NCI-H1694 (cell line): ENCODE data around the gene PER2.
"Not testable (repeated sequence)": the region's sequence is repeated elsewhere in the genome, so short reads cannot be mapped to it uniquely, and the experiment has no call there.

ENCODE experiments used
- DNase-seq: peaks from one replicate; lab custom pipeline; 2025; lab: John Stamatoyannopoulos, UW

Gene PER2, protein sequence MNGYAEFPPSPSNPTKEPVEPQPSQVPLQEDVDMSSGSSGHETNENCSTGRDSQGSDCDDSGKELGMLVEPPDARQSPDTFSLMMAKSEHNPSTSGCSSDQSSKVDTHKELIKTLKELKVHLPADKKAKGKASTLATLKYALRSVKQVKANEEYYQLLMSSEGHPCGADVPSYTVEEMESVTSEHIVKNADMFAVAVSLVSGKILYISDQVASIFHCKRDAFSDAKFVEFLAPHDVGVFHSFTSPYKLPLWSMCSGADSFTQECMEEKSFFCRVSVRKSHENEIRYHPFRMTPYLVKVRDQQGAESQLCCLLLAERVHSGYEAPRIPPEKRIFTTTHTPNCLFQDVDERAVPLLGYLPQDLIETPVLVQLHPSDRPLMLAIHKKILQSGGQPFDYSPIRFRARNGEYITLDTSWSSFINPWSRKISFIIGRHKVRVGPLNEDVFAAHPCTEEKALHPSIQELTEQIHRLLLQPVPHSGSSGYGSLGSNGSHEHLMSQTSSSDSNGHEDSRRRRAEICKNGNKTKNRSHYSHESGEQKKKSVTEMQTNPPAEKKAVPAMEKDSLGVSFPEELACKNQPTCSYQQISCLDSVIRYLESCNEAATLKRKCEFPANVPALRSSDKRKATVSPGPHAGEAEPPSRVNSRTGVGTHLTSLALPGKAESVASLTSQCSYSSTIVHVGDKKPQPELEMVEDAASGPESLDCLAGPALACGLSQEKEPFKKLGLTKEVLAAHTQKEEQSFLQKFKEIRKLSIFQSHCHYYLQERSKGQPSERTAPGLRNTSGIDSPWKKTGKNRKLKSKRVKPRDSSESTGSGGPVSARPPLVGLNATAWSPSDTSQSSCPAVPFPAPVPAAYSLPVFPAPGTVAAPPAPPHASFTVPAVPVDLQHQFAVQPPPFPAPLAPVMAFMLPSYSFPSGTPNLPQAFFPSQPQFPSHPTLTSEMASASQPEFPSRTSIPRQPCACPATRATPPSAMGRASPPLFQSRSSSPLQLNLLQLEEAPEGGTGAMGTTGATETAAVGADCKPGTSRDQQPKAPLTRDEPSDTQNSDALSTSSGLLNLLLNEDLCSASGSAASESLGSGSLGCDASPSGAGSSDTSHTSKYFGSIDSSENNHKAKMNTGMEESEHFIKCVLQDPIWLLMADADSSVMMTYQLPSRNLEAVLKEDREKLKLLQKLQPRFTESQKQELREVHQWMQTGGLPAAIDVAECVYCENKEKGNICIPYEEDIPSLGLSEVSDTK (N-terminal part only)

DNA sequence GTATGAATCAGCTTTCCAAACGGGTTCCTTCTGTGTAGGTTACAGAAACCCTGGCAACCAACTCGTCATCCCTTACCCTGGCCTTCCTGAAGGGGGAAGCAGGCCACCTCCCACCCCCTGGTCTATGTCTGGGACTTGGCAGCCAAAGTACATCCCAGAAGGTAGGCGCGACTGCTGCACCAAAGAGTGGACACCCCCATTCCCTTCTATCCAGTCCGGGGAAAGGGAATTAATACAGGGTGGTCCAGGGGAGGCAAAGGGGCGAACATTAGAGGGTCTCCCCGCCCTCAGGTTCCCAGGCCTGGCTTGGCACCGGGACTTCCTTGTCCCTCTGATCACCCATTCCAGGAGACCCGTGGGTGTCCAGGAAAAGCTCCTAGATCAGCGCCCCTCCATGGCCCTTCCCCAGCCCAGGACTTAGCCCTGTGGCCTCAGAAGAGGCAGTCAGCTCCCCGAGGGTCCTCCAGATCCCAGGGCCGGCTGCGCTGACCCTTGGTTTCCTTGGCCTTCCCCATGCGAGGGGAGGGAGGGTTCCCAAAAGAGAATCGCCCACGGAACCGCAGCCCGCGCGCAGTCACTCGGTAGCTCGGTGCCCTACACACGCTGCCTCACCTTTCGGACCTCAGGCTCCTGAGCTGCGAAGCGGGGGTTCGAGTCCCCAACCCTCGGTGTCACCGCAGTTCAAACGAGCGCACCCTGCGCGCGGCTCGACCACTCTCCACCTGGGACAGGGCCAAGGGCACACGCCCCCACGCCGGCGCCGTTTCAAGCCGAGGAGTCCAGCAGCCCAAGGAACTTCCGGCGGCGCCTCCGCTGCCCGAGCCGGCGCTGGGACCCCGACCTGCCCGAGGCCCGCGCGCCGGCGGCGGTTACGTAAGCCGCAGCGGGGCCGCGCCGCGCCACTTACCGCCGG lies at the start of gene PER2:
TSS of gene PER2 (minus strand) at position 874 of the 913 bp plus-strand sequence. CDS start 10,674 bp downstream, outside the sequence.
- DNase-seq, result peak; percentile 34

DNA sequence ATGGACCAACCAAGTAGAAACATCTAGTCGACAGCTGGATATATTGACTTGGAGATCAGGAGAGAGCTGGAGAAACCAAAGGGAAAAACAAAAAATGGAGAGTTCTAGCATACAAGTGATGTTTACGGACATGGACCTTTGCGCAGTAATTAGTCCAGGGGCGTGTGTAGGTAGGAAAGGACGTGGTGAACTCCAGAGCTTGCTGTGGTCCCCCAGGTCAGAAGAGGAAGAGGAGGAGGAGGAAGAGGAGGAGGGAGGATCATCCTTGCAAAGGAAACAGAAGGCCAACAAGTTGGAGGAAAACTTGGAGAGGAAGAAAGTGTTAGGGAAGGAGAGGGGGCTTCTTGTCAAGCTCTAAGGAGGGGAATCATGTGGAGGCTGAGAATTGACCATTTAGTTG lies 49.4 kb upstream of the PER2 start:
- DNase-seq, result no peak

DNA sequence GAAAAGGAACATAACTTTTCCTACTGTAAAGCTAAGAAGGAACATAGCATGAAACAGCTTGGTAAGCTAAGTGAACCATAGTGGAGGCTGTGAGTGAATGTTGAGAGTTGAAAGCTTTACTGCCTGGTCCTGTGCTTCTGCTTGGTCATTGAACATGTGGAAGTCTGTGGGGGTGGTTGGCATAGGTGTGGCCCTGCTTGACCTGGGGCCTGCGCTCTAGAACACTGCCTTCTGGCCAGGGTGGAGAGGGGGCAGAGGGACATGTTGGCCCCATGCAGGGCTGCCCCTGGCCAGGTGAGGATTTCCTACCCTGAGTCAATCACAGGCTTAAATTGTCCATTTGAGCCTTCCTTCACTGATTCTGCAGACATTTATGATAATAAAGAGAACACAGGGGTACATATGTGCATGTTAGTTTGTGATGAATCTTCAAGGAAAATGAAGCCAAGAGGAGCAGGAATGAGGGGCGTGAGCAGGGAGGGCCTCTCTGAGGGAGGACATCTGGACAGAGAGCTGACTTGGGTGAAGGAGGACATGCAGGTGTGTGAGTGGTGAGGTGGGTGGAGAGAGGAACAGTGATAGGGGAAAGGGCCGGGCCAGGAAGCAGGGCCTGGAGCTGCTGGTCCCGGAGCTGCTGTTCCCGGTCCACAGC lies 48.5 kb upstream of the PER2 start:
- DNase-seq, result no peak

DNA sequence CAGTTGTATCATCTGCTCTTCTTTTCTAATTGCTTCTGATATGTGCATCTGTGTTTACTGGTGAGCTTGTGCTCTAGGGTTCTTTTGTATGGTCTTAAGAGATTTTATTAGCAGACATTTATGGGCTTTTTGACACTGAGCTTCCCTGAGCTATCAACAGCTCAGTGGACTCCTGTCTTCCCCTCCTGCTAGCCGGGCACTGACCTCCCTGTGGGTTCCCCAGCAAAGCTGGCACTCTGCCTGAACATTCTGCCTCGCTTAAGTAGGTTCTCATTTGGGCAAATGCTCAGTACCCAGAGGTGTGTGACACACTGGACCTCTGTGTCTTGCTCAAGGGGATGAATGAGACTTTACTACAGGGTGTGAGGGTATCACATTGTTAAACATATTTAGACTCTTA lies 47.7 kb upstream of the PER2 start:
- DNase-seq, result no peak

DNA sequence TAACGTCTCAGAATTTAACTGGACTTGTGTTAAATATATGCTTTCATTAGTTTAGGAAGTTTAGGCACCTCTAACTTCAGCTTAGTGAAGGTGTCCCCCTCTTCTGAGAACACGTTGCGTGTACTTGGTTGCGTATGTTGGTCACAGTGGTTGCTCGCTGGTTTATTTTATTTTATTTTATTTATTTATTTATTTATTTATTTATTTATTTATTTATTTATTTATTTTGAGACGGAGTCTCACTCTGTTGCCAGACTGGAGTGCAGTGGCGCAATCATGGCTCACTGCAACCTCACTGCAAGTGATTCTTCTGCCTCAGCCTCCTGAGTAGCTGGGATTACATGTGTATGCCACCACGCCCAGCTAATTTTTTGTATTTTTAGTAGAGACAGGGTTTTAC lies 47.2 kb upstream of the PER2 start:
- not testable (repeated sequence) for DNase-seq

DNA sequence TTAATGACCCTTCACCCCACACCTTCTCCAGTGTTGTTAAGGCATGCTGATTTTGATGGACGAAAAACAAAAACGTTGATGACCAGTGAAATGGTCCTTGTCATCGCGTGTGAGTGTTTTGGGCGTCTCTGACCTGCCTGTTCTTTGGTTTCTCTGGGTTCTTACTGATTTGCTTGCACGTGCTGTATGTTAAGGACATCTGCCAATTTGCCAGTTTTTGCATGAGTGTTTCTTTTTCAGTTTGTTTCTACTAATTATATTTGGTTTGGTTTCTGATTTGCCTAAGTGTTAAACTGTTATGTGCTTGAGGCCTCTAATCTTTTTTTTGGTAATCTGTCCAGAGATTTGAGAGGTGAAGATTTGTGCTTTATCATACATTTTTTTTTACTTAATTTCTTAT lies 46.5 kb upstream of the PER2 start:
- no peak for DNase-seq

DNA sequence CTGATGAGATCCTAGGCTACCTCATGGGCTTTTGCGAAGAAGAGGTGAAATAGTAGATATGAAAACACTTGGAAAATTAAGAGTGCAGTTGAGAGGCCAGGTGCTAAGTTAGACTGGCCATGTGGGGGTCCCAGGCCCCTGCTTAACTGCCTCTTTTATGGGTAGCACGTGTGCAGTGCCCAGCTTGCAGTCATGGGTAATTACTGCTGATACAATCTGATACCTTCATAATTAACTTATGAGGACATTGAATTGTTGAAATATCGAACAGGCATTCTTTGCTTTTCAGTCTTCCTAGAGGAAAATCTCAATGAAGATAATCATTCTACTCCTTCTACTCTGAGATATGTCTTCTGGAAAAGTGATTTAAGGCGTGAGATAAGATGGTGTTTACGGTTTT lies 43.5 kb upstream of the PER2 start:
- DNase-seq, result no peak

DNA sequence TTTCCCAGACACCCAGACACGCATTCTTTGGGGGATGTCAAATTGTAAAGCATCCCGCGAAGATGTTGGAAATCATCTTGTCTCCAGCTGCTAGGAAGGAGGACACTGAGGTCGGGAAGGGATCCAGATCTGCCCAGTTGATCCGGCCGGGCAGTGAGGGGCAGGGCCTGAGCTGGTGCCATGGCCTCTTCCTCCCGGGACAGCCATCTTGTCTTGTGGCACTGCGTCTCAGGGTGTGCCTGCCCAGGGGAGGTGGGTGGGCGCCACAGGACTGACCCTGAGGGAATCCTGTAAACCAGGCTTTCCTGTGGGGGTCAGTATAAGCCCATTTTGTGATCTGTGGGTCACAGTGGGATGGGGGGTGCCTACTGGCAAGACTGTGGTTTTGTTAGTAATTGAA lies 42.0 kb upstream of the PER2 start:
- DNase-seq, result no peak

DNA sequence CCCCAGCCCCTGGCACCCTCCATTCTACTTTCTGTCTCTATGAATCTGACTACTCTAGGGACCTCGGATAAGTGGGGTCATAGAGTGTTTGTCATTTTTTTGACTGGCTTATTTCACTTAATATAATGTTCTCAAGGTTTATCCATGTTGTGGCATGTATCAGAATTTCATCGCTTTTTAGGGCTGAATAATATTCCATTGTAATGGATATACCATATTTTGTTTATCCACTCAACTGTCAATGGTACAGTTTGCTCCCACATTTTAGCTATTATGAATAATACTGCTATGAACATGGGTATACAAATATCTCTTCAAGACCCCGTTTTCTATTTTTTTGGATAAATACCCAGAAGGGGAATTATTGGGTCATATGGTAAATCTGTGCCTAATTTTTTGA lies 39.3 kb upstream of the PER2 start:
- no peak for DNase-seq

DNA sequence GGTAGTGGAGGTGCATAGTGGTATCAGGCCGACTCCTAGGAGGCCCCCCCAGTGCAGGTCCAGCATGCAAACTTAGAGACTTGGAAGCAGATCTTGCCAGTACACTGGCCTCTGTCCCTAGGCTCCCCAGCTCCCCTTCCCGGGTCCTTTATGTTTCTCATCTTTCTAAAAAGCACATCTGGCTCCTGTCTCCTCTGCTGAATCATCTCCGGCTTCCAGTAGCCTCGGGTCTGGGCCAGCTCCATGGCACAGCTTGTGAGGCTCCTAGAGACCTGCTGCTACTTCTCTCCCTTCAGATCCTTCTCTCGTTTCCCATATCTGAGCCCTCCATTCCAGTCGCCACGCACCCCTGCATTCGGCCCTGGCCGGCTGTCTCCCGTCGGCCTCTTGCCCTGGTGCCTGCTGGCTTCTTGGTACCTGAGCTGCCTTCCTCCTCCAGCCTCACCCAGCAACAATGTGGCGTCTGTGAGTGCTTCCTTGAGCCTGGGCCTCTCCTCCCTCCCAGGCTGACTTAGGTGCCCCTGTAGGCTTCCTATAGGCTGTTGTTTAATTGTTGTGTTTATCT lies 38.5 kb upstream of the PER2 start:
- no peak for DNase-seq

DNA sequence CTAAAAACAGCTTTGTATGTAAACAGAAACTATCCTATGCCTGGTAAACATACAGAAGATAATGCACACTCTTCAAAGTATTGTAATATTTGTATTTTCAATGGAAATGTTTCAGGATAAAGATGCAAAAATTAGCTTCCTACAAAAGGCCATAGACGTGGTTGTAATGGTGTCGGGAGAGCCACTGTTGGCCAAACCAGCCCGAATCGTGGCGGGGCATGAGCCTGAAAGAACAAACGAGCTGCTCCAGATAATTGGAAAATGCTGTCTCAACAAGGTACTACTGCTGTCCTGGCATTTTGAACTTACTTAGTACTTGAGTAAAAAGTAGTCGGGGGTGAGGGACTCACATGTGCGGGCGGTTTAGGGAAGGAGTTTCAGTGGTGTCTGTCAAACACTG lies 37.3 kb upstream of the PER2 start:
- DNase-seq, result no peak

DNA sequence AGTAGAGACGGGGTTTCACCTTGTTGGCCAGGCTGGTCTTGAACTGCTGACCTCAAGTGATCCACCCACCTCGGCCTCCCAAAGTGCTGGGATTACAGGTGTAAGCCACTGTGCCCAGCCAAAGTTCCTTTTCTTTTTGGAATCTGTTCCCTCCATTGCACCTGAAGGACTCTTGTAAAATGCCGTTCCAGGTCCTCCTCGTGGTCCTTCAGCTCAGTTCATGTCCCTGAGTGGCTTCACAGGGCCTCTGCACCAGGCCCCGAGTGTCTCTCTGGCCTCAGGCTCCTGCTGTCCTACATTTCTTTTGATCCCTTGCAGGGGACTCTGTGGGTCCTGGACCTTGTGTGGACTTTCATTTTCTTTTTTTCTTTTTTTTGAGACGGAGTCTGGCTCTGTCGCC lies 35.8 kb upstream of the PER2 start:
- DNase-seq, result not testable (repeated sequence)

DNA sequence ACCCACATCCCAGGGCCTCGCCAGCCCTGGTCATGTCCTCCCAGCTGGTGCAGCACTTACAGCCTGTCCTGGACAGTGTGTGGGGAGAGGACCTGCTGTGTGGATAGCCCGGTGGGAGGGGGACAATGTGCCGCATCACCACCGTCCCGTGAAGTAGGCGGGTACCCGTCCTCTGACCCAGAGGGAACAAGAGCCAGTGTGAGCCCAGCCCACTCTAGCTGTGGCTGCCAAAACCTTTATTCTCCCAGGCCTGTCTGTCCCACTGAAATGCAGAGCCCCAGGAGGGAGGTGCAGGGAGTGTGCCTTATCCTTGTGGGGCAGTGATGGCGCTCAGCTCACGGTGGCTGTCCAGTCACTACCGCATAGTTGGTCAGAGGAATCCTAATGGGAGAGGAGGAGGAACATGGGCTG lies 33.6 kb upstream of the PER2 start:
- DNase-seq, result no peak

DNA sequence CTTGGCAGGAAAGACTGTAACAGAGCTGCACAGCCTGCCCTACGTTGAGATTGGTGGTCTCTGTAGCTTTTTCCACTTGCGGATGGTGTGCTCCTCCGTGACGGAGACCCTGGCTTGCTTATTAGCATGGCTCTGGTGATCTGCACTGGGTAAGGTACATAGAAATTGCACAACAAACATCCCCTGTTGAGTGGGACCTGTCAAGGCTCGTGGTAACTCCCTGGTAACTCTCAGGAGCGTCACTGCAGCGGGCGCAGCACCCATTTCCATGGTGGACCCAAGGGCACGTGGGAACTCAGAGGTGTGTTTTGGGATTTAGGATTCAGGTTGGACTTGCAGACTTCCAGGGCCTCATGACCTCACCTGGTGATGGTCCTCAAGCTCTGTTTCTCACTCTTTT lies 33.1 kb upstream of the PER2 start:
- no peak for DNase-seq

DNA sequence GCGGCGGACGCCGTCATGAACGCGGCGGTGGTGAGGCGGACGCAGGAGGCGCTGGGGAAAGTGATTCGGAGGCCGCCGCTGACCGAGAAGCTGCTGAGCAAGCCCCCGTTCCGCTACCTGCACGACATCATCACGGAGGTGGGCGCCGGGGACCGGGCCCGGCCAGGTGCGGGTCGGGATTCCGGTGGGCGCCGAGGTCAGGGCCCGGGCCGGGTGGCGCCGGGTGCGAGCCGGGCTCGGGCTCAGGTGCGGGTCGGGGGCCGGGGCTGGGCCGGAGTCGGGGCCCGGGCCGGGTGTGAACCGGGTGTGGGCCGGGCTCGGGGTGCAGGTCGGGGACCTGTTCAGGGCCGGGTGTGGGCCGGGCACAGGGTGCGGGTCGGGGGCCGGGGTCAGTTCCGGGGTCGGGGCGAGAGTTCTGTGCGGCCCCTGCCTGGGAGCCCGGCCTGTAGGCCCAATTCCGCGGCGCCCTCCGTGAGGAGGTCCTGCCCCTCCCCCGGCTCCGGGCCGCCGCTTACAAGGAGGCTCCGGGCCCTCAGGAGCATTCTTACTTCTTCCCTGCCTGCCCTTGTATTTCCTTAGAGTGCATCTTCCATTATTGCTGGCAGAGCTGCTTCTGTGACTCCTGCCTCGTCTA lies 32.4 kb upstream of the PER2 start:
- no peak for DNase-seq

DNA sequence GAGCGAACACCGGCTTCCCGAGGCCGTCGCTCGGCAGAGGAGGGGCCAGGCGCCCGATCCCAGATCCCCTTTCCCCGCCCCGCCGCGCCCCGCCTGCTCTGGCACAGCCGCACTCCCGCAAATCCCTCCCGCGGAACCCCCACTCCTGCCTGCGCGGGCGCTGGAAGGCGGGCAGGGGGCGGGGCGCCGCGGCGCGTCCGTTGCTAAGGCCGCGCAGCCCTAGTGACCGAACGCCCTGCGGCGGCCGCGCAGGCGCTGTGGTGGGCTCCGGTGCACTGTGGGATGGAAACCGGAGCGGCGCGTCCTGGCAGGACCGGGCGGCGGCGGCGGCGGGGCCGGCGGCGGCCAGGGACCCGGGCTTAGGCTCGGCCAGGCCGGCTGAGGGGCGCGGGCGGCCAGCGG lies 31.8 kb upstream of the PER2 start, which contains the start of gene TRAF3IP1:
TSS of gene TRAF3IP1 (plus strand) at position 273 of the 402 bp plus-strand sequence. CDS start 145 bp downstream, outside the sequence.
- DNase-seq, result peak; percentile 72

DNA sequence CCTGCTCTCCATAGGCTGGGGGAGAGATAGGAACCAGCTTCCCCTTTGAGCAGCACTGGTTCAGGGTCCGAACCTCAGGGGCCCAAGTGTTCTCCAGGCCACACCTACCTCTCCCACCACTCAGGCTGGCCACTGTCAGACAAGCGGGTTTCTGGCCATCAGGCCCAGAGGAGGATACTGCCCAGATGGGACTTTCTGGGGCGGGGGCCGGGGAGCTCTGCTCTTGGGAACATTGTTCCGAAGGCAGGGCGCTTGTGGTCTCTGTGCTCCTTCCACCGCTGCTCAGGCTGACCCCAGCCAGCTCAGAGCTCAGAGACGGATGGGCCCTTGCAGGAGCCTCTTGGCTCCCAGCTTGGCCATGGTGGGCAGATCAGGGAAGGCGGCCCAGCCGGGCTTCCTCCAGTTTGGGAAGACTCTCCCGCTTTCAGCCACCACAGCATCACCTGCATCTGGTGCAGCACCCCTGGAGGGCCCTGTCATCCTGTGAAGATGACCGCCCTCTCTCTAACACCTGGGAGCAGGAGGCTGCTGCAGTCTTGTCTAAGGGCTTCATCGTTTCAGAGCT lies 26.7 kb upstream of the PER2 start:
- no peak for DNase-seq

DNA sequence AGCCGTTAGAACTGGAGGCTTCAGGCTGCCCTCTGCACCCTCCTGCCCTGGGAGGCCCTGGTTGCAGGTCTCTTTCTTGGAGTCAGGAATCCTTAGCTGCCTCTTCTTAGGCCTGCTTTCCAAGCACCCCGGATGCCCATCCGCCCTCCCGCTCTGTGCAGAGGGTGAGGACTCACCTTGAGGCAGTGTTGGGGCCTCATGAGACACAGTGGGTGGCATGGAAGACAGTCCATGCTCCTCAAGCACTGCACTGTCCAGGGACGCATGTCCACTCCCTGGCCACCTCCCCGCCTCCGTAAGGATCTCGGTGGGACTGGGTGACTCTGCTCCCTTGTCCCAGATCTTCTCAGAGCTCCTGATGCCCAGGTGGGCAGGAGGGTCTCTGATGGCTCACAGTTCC lies 26.2 kb upstream of the PER2 start:
- DNase-seq, result no peak

DNA sequence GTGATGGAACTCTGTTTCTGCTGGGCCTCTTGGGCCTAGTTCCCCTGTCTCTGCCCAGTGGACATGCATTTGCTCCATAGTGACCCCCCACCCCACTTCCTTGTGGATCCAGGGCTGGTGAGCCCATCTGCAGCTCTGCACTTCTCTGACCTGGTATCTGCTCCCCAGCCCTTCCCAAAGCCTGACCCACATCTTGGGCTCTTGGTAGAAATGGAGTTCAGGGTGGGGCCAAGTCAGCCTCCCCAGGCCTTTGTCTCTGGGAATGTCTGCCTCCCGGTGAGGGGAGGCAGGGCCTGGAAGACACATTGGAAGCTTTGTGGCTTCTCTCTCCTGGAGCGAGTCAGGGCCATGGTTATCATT lies 25.6 kb upstream of the PER2 start:
- DNase-seq, result no peak
